Loucy (cell line): ENCODE measurements around the gene ZNF544.

Source experiments
- H2AFZ ChIP-seq: fragments of 200-600 bp; sonication (generic); 2 replicates; pipeline ENCODE4 v1.6.0; 2016; ENCODE audit warnings: antibody characterized with exemption, mild to moderate bottlenecking, low read length, moderate library complexity
- H3F3A ChIP-seq: fragments of 200-600 bp; 2 replicates; pipeline ENCODE4 v1.6.0; 2016; ENCODE audit warnings: antibody characterized with exemption, low read depth, mild to moderate bottlenecking
- H3K27me3 ChIP-seq: fragments of 200-600 bp; sonication (generic); 2 replicates; pipeline ENCODE4 v1.6.1; 2014; ENCODE audit warnings: low read length, mild to moderate bottlenecking; ENCODE audit not compliant: insufficient read depth, poor library complexity, severe bottlenecking
- H3K36me3 ChIP-seq: fragments of 200-600 bp; sonication (generic); 2 replicates; pipeline ENCODE4 v1.6.1; 2016; ENCODE audit warnings: low read length; ENCODE audit not compliant: insufficient read depth
- H3K4me1 ChIP-seq: fragments of 200-600 bp; sonication (generic); 2 replicates; pipeline ENCODE4 v1.5.1; 2014; ENCODE audit warnings: low read length, mild to moderate bottlenecking; ENCODE audit not compliant: insufficient read depth, poor library complexity, severe bottlenecking
- H3K4me2 ChIP-seq: fragments of 200-600 bp; sonication (generic); 2 replicates; pipeline ENCODE4 v1.6.0; 2014; ENCODE audit warnings: antibody characterized with exemption, low read length, low read depth, mild to moderate bottlenecking; ENCODE audit not compliant: poor library complexity, severe bottlenecking
- H3K4me3 ChIP-seq: fragments of 200-600 bp; sonication (generic); 2 replicates; pipeline ENCODE4 v1.5.1; 2014; ENCODE audit warnings: low read length, mild to moderate bottlenecking, mixed read lengths; ENCODE audit not compliant: poor library complexity, severe bottlenecking
- H3K79me2 ChIP-seq: fragments of 200-600 bp; sonication (generic); 2 replicates; pipeline ENCODE4 v1.6.1; 2014; ENCODE audit warnings: low read length; ENCODE audit not compliant: insufficient read depth
- H3K9ac ChIP-seq: fragments of 200-600 bp; sonication (generic); 2 replicates; pipeline ENCODE4 v1.6.0; 2014; ENCODE audit warnings: mild to moderate bottlenecking, low read depth, low read length, moderate library complexity; ENCODE audit not compliant: poor library complexity, severe bottlenecking
- H3K9me2 ChIP-seq: fragments of 200-600 bp; sonication (generic); replicated peaks from 2 replicates; pipeline ENCODE4 v1.6.1; 2016; ENCODE audit warnings: low read depth, low read length, mixed read lengths
- H3K9me3 ChIP-seq: fragments of 200-600 bp; sonication (generic); 2 replicates; pipeline ENCODE4 v1.6.1; 2014; ENCODE audit warnings: mild to moderate bottlenecking, antibody characterized with exemption, low read length, low read depth; ENCODE audit not compliant: insufficient read depth
- H4K20me1 ChIP-seq: fragments of 200-600 bp; sonication (generic); 2 replicates; pipeline ENCODE4 v1.6.0; 2014; ENCODE audit warnings: antibody characterized with exemption, low read length, mild to moderate bottlenecking; ENCODE audit not compliant: insufficient read depth, poor library complexity, severe bottlenecking
- EZH2phosphoT487 ChIP-seq: fragments of 200-600 bp; IDR thresholded peaks from 2 replicates; pipeline ENCODE4 v1.6.1; 2018; ENCODE audit warnings: antibody characterized with exemption, mild to moderate bottlenecking, moderate library complexity, borderline replicate concordance
- TF ChIP-seq, protein P1 (sequence below): fragments of 200-600 bp; sonication (generic); conservative IDR thresholded peaks from 2 replicates; pipeline ENCODE4 v1.5.1; 2014; ENCODE audit warnings: mild to moderate bottlenecking, antibody characterized with exemption, low read length

The ZNF544 gene

DNA sequence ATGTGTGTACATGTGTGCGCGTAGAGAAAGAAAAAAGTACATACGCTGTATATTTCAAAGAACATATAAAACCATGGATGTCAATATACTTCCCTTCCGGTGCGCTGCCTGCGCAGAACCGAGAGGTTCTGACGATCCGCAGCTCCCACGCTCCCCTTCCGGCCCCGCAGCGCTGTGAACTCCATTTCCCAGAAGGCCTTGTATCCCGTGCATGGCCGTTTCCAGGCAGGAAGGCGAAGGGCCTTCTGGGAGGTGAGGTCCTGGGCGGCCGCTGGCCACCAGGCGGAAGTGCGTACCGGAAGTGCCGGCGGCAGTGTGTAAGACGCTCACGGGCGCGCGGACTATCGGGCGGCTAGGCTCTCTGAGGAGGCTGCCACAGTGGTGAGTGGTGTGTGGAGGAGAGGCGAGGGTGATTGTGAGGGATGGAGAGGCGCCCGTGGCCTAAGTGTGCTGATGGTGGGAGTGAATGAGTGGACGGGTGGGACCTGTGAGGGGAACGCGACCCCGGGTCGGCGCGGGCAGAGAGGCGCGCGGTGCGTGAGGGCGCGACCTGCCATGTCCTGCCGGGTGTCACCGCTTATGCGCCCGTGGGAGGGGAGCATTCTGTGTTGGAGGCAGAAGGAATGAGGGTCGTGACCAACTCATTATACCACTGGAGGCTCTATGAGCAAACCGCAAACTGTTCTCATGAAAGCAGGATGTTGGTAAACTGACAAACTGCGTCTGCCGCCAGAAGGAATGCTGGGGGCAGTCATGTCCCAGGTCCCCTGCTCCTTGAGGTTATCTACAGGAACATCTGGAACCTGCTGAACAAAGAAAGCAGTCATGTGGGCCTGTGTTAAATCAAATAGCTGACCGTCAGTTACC lies 76.6 kb downstream of the ZNF544 start, which contains the start of gene ERVK3-1:
Gene ERVK3-1 (plus strand): TSS at position 313 of the 867 bp plus-strand sequence. CDS start 6,792 bp downstream, outside the sequence.
- TF ChIP-seq, protein P1, sequence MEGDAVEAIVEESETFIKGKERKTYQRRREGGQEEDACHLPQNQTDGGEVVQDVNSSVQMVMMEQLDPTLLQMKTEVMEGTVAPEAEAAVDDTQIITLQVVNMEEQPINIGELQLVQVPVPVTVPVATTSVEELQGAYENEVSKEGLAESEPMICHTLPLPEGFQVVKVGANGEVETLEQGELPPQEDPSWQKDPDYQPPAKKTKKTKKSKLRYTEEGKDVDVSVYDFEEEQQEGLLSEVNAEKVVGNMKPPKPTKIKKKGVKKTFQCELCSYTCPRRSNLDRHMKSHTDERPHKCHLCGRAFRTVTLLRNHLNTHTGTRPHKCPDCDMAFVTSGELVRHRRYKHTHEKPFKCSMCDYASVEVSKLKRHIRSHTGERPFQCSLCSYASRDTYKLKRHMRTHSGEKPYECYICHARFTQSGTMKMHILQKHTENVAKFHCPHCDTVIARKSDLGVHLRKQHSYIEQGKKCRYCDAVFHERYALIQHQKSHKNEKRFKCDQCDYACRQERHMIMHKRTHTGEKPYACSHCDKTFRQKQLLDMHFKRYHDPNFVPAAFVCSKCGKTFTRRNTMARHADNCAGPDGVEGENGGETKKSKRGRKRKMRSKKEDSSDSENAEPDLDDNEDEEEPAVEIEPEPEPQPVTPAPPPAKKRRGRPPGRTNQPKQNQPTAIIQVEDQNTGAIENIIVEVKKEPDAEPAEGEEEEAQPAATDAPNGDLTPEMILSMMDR, result no peak
- no peak for TF ChIP-seq EZH2phosphoT487
- H3K9ac ChIP-seq, result peak within 1 kb of the TSS; percentile 89
- peak within 1 kb of the TSS; percentile 92 for H3K4me3 ChIP-seq
- H4K20me1 ChIP-seq, result peaks cover 25% of the 10 kb centered on the region
- peak within 1 kb of the TSS; percentile 96 for H3K4me2 ChIP-seq
- H3K27me3 ChIP-seq, result no peaks in the 10 kb centered on the region
- H3K4me1 ChIP-seq, result peaks cover 38% of the 10 kb centered on the region
- no peaks in the 10 kb centered on the region for H3K9me2 ChIP-seq
- H3F3A ChIP-seq, result no peaks in the 10 kb centered on the region
- peaks cover 46% of the 10 kb centered on the region for H3K79me2 ChIP-seq
- peak within 1 kb of the TSS; percentile 85 for H2AFZ ChIP-seq
- no peaks in the 10 kb centered on the region for H3K9me3 ChIP-seq
- H3K36me3 ChIP-seq, result peaks cover 23% of the 10 kb centered on the region; the same call in 1 of the 2 replicates

DNA sequence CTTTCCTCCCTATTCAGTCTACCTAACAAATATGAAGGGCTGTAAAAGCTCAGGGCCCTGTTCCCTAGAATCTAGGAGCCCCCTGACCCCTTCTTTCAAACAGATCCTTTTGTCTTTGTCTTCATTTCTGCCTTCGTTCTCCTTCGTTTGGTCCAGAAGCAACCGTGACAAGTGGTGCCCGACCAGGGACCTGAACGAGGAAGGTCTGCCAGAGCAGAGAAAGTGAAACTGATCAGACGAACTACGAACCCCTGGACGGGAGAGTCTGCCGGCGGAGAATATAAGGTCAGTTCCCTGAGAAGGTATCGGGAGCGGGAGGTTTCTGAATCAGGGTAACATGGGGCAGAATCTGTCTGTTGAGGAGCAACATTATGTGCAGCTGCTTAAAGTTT lies 77.2 kb downstream of the ZNF544 start:
- H3F3A ChIP-seq, result no peaks in the 10 kb centered on the region
- H4K20me1 ChIP-seq, result peaks cover 25% of the 10 kb centered on the region
- H3K36me3 ChIP-seq, result peaks cover 16% of the 10 kb centered on the region; the same call in 1 of the 2 replicates
- peaks cover 38% of the 10 kb centered on the region for H3K4me1 ChIP-seq
- H3K79me2 ChIP-seq, result peaks cover 46% of the 10 kb centered on the region
- H3K9me3 ChIP-seq, result no peaks in the 10 kb centered on the region
- H3K4me2 ChIP-seq, result peak overlapping the region; percentile 96
- H2AFZ ChIP-seq, result peak overlapping the region; percentile 85; the same call in 1 of the 2 replicates
- H3K9ac ChIP-seq, result peak overlapping the region; percentile 89
- no peaks in the 10 kb centered on the region for H3K27me3 ChIP-seq
- H3K9me2 ChIP-seq, result no peaks in the 10 kb centered on the region
- TF ChIP-seq EZH2phosphoT487, result no peak
- TF ChIP-seq, protein P1, result no peak
- peak overlapping the region; percentile 92 for H3K4me3 ChIP-seq

DNA sequence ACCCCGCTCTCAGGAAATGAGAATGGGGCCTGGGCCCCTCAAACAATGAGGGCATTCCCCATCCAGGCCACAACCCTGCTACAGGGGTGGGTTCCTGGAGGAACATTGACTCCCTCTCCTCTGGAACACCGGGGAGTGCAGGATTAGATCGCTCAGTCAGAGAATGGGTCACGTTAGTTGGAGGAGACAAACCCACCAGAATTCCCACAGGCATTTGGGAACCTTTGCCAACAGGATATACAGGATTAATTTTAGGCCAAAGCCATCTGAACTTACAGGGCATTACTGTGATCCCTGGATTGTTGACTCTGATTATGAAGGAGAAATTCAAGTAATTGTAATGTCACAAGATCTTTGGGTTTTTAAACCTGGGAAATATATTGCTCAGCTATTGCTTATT lies 79.0 kb downstream of the ZNF544 start:
- Histone ChIP-seq H3K27me3 (no peaks in the 10 kb centered on the region), H3F3A (no peaks in the 10 kb centered on the region), H3K9me3 (no peaks in the 10 kb centered on the region), H3K4me3 (peak overlapping the region; percentile 22), H3K4me2 (peak overlapping the region; percentile 96), H3K9me2 (no peaks in the 10 kb centered on the region), H4K20me1 (peaks cover 31% of the 10 kb centered on the region), H3K4me1 (peaks cover 38% of the 10 kb centered on the region), H3K36me3 (peaks cover 27% of the 10 kb centered on the region; the same call in 1 of the 2 replicates), H3K79me2 (peaks cover 53% of the 10 kb centered on the region), H2AFZ (no peak overlapping the region), H3K9ac (peak overlapping the region; percentile 32)
- TF ChIP-seq, protein P1, result no peak
- TF ChIP-seq EZH2phosphoT487, result no peak
